Type B pancreatic cell (in vitro differentiated cells): ENCODE data around the gene PPP2R5C. TPM values are rescaled to one million over a fixed set of nuclear protein-coding genes. Genes with fewer than 3 reads are reported as not detected.
"Not testable (repeated sequence)": the region's sequence is repeated elsewhere in the genome, so short reads cannot be mapped to it uniquely, and the experiment has no call there.

Experiments
- DNase-seq: peaks from one replicate; pipeline ENCODE4 v3.0.0; 2021; ENCODE audit warnings: mixed read lengths; ENCODE audit not compliant: unreplicated experiment; ENCODE audit errors: extremely low spot score
- H3K27ac Mint-ChIP-seq: 2 replicates; pipeline ENCODE4 v1.8.0; 2021; ENCODE audit warnings: mild to moderate bottlenecking, mixed read lengths
- H3K27me3 Mint-ChIP-seq: 2 replicates; pipeline ENCODE4 v1.8.0; 2021; ENCODE audit warnings: mixed read lengths
- H3K36me3 Mint-ChIP-seq: 2 replicates; pipeline ENCODE4 v1.8.0; 2021; ENCODE audit warnings: mixed read lengths
- H3K4me1 Mint-ChIP-seq: one replicate; pipeline ENCODE4 v1.8.0; 2021; ENCODE audit warnings: mixed read lengths; ENCODE audit not compliant: unreplicated experiment
- H3K4me3 Mint-ChIP-seq: 2 replicates; pipeline ENCODE4 v1.8.0; 2021; ENCODE audit warnings: mild to moderate bottlenecking, mixed read lengths
- H3K9me3 Mint-ChIP-seq: 2 replicates; pipeline ENCODE4 v1.8.0; 2021; ENCODE audit warnings: mixed read lengths
- CTCF ChIP-seq: fragments of 200-600 bp; sonication (generic); conservative IDR thresholded peaks from 2 replicates; pipeline ENCODE4 v1.5.0; 2021; ENCODE audit warnings: antibody characterized with exemption, mild to moderate bottlenecking
- total RNA-seq: library from RNA; stranded (reverse); gene quantifications from 2 replicates; pipeline ENCODE4 v1.2.1, GENCODE V29; 2021; ENCODE audit warnings: low replicate concordance

Gene PPP2R5C
- total RNA-seq, 1 donor from 2014 or later = 99.8 TPM

GRCh38 chr14:101719045-101719645 lies 42.4 kb upstream of the PPP2R5C start:
- DNase-seq = no peak
- Mint-ChIP-seq H3K36me3 (no peaks in the 10 kb centered on the region), H3K27ac (no peak overlapping the region), H3K27me3 (no peaks in the 10 kb centered on the region), H3K4me1 (peaks cover 10% of the 10 kb centered on the region), H3K9me3 (no peaks in the 10 kb centered on the region), H3K4me3 (no peak overlapping the region)
- no peak for TF ChIP-seq CTCF

GRCh38 chr14:101719708-101720107 lies 41.8 kb upstream of the PPP2R5C start:
- DNase-seq = no peak
- Mint-ChIP-seq H3K9me3 (no peaks in the 10 kb centered on the region), H3K27ac (no peak overlapping the region), H3K36me3 (no peaks in the 10 kb centered on the region), H3K27me3 (no peaks in the 10 kb centered on the region), H3K4me3 (no peak overlapping the region), H3K4me1 (peaks cover 10% of the 10 kb centered on the region)
- TF ChIP-seq CTCF = no peak

- no peaks in the 10 kb centered on the region for H3K9me3 Mint-ChIP-seq
- TF ChIP-seq CTCF = no peak
- H3K36me3 Mint-ChIP-seq = no peaks in the 10 kb centered on the region
- H3K4me3 Mint-ChIP-seq = no peak overlapping the region
- H3K4me1 Mint-ChIP-seq = peaks cover 10% of the 10 kb centered on the region
- H3K27ac Mint-ChIP-seq = no peak overlapping the region
- no peak for DNase-seq
- H3K27me3 Mint-ChIP-seq = peaks cover 3% of the 10 kb centered on the region
Measured at GRCh38 chr14:101721111-101721510, 40.4 kb upstream of the PPP2R5C start.

- Mint-ChIP-seq H3K36me3 (no peaks in the 10 kb centered on the region), H3K4me3 (no peak overlapping the region), H3K27me3 (peaks cover 8% of the 10 kb centered on the region), H3K9me3 (no peaks in the 10 kb centered on the region), H3K27ac (no peak overlapping the region), H3K4me1 (peaks cover 10% of the 10 kb centered on the region)
- no peak for TF ChIP-seq CTCF
- no peak for DNase-seq
Measured at GRCh38 chr14:101721951-101722661, 39.4 kb upstream of the PPP2R5C start.

- TF ChIP-seq CTCF = no peak
- H3K9me3 Mint-ChIP-seq = no peaks in the 10 kb centered on the region
- no peak overlapping the region for H3K4me3 Mint-ChIP-seq
- no peak overlapping the region for H3K27ac Mint-ChIP-seq
- H3K4me1 Mint-ChIP-seq = peaks cover 10% of the 10 kb centered on the region
- H3K36me3 Mint-ChIP-seq = no peaks in the 10 kb centered on the region
- H3K27me3 Mint-ChIP-seq = peaks cover 12% of the 10 kb centered on the region
- DNase-seq = no peak
Measured at GRCh38 chr14:101723061-101723595, 38.4 kb upstream of the PPP2R5C start.

- DNase-seq = not testable (repeated sequence)
- peaks cover 14% of the 10 kb centered on the region for H3K27me3 Mint-ChIP-seq
Measured at GRCh38 chr14:101725652-101726051, 35.9 kb upstream of the PPP2R5C start.

More at GRCh38 chr14:101725652-101726051, 35.9 kb upstream of the PPP2R5C start:
- H3K36me3 Mint-ChIP-seq, H3K9me3 Mint-ChIP-seq, H3K27ac Mint-ChIP-seq, H3K4me3 Mint-ChIP-seq, H3K4me1 Mint-ChIP-seq: not testable (repeated sequence)
